Mucosa of rectum (tissue), 2 donors: Measurements from ENCODE around the gene DNAI1.

ENCODE experiments used
- H3K27ac ChIP-seq, 2 donors: one replicate each; pipeline ENCODE4 v1.7.0; 2013; ENCODE audit warnings: inconsistent platforms in 2 of 2, low read depth in 2 of 2, low read length in 2 of 2
- H3K27me3 ChIP-seq, 2 donors: one replicate each; pipeline ENCODE4 v1.7.0; 2013; ENCODE audit warnings: low read length in 2 of 2; ENCODE audit not compliant: control insufficient read depth in 2 of 2, insufficient read depth in 2 of 2
- H3K36me3 ChIP-seq, 2 donors: one replicate each; pipeline ENCODE4 v1.7.0; 2013; ENCODE audit warnings: low read length in 2 of 2; ENCODE audit not compliant: control insufficient read depth in 2 of 2, insufficient read depth in 2 of 2
- H3K4me1 ChIP-seq, 2 donors: one replicate each; pipeline ENCODE4 v1.7.0; 2013; ENCODE audit warnings: low read length in 2 of 2, mild to moderate bottlenecking in 1 of 2; ENCODE audit not compliant: control insufficient read depth in 2 of 2, insufficient read depth in 2 of 2
- H3K4me3 ChIP-seq, 2 donors: one replicate each; pipeline ENCODE4 v1.7.0; 2013; ENCODE audit warnings: low read length in 2 of 2
- H3K9ac ChIP-seq, 2 donors: one replicate each; pipeline ENCODE4 v1.7.0; 2013; ENCODE audit warnings: low read length in 2 of 2, low read depth in 1 of 2, mild to moderate bottlenecking in 1 of 2
- H3K9me3 ChIP-seq, 2 donors: one replicate each; pipeline ENCODE4 v1.7.0; 2013; ENCODE audit warnings: low read length in 2 of 2; ENCODE audit not compliant: control insufficient read depth in 2 of 2
- donor health status: healthy.
- donor health status: Normal muscosa, but diverticular disease.

DNAI1 gene

GRCh38 chr9:34507966-34508365 lies 49.4 kb downstream of the DNAI1 start:
- H3K27me3 ChIP-seq, result no peaks in the 10 kb centered on the region

GRCh38 chr9:34508463-34508862 lies 49.9 kb downstream of the DNAI1 start:
- Histone ChIP-seq H3K4me1 (peaks cover 0 to 7% of the 10 kb centered on the region in 2 donors), H3K9me3 (no peaks in the 10 kb centered on the region), H3K27me3 (no peaks in the 10 kb centered on the region), H3K36me3 (no peaks in the 10 kb centered on the region), H3K27ac (no peak overlapping the region), H3K9ac (no peak overlapping the region), H3K4me3 (no peak overlapping the region)

More at GRCh38 chr9:34507966-34508365, 49.4 kb downstream of the DNAI1 start:
- Histone ChIP-seq H3K4me3 (no peak overlapping the region), H3K27ac (no peak overlapping the region), H3K4me1 (peaks cover 0 to 7% of the 10 kb centered on the region in 2 donors), H3K9me3 (no peaks in the 10 kb centered on the region), H3K9ac (no peak overlapping the region), H3K36me3 (no peaks in the 10 kb centered on the region)

- Histone ChIP-seq H3K9me3 (no peaks in the 10 kb centered on the region), H3K27ac (no peak overlapping the region), H3K27me3 (no peaks in the 10 kb centered on the region), H3K4me3 (no peak overlapping the region), H3K36me3 (no peaks in the 10 kb centered on the region), H3K9ac (no peak overlapping the region), H3K4me1 (peaks cover 0 to 7% of the 10 kb centered on the region in 2 donors)
Measured at GRCh38 chr9:34508951-34509350, 50.3 kb downstream of the DNAI1 start.

- peaks cover 0 to 7% of the 10 kb centered on the region in 2 donors for H3K4me1 ChIP-seq
- no peak overlapping the region for H3K4me3 ChIP-seq
- H3K9me3 ChIP-seq, result no peaks in the 10 kb centered on the region
- no peaks in the 10 kb centered on the region for H3K27me3 ChIP-seq
- H3K9ac ChIP-seq, result no peak overlapping the region
- H3K27ac ChIP-seq, result peak overlapping the region in 1 of 2 donors; percentile 9
- no peaks in the 10 kb centered on the region for H3K36me3 ChIP-seq
Measured at GRCh38 chr9:34510497-34511468, 52.2 kb downstream of the DNAI1 start.

GRCh38 chr9:34512131-34513078 lies 53.8 kb downstream of the DNAI1 start:
- Histone ChIP-seq H3K27ac (no peak overlapping the region), H3K27me3 (no peaks in the 10 kb centered on the region), H3K9ac (no peak overlapping the region), H3K36me3 (no peaks in the 10 kb centered on the region), H3K4me3 (no peak overlapping the region), H3K9me3 (no peaks in the 10 kb centered on the region), H3K4me1 (peaks cover 0 to 7% of the 10 kb centered on the region in 2 donors)

- Histone ChIP-seq H3K27me3 (no peaks in the 10 kb centered on the region), H3K9ac (no peak overlapping the region), H3K36me3 (no peaks in the 10 kb centered on the region), H3K27ac (peak overlapping the region; percentile 10 to 41), H3K4me1 (peaks cover 0 to 7% of the 10 kb centered on the region in 2 donors), H3K4me3 (no peak overlapping the region), H3K9me3 (no peaks in the 10 kb centered on the region)
Measured at GRCh38 chr9:34513567-34514214, 55.1 kb downstream of the DNAI1 start.

GRCh38 chr9:34514401-34514800 lies 55.8 kb downstream of the DNAI1 start:
- Histone ChIP-seq H3K36me3 (no peaks in the 10 kb centered on the region), H3K9me3 (no peaks in the 10 kb centered on the region), H3K4me3 (no peak overlapping the region), H3K27me3 (no peaks in the 10 kb centered on the region), H3K4me1 (peaks cover 0 to 7% of the 10 kb centered on the region in 2 donors), H3K27ac (no peak overlapping the region), H3K9ac (no peak overlapping the region)

GRCh38 chr9:34514816-34515215 lies 56.2 kb downstream of the DNAI1 start:
- no peak overlapping the region for H3K9ac ChIP-seq

GRCh38 chr9:34515959-34516358 lies 57.4 kb downstream of the DNAI1 start:
- no peak overlapping the region for H3K4me3 ChIP-seq
- peaks cover 0 to 3% of the 10 kb centered on the region in 2 donors for H3K4me1 ChIP-seq
- H3K27me3 ChIP-seq, result no peaks in the 10 kb centered on the region
- H3K9ac ChIP-seq, result no peak overlapping the region
- H3K9me3 ChIP-seq, result no peaks in the 10 kb centered on the region
- H3K36me3 ChIP-seq, result no peaks in the 10 kb centered on the region
- no peak overlapping the region for H3K27ac ChIP-seq

More at GRCh38 chr9:34514816-34515215, 56.2 kb downstream of the DNAI1 start:
- Histone ChIP-seq H3K27me3 (no peaks in the 10 kb centered on the region), H3K36me3 (no peaks in the 10 kb centered on the region), H3K9me3 (no peaks in the 10 kb centered on the region), H3K4me3 (no peak overlapping the region), H3K27ac (no peak overlapping the region), H3K4me1 (peaks cover 0 to 7% of the 10 kb centered on the region in 2 donors)
